HepG2 (cell line): ENCODE measurements around the gene MTCL1. TPM values are rescaled to one million over a fixed set of nuclear protein-coding genes. Genes with fewer than 3 reads are reported as not detected.
A peak's percentile ranks its signal among the peaks of the same experiment; 100 is the strongest.

Experiments used
- ATAC-seq: fragments of 200-7000 bp; cut with Tn5 transposase; 3 replicates; pipeline ENCODE4 v1.9.1; 2020; ENCODE audit warnings: mild to moderate bottlenecking, moderate library complexity
- BruUV-seq: library from RNA; stranded (reverse); fragments of 400-500 nt; replicated peaks from 2 replicates; lab custom pipeline; 2021; lab: Mats Ljungman, UMichigan
- CTCF ChIA-PET: fragments of 300-600 bp; formaldehyde crosslinking; extraction: SDS; loops from one replicate; lab custom pipeline; 2021; ENCODE audit warnings: low total read pairs, inconsistent platforms, low intra/inter-chr PET ratio; lab: Yijun Ruan, JAX
- POLR2A ChIA-PET: fragments of 350-600 bp; sonication (Branson Sonifier 250); formaldehyde crosslinking; loops from one replicate; lab custom pipeline; 2020; ENCODE audit warnings: antibody characterized with exemption, inconsistent platforms; lab: Yijun Ruan, JAX
- DNase-seq: peaks from one replicate; pipeline ENCODE4 v3.0.0-alpha.2; 2015; ENCODE audit warnings: low spot score
- FAIRE-seq: peaks from 3 replicates; lab custom pipeline; 2011; peaks lifted over from hg19 to GRCh38; lab: Jason Lieb, UNC
- H2AFZ ChIP-seq: one replicate; pipeline ENCODE4 v1.6.1; 2011; ENCODE audit warnings: low read length, inconsistent platforms
- H3K27ac ChIP-seq: fragments of 300-600 bp; 3 replicates; pipeline ENCODE4 v1.8.0; 2011; ENCODE audit warnings: mixed run types, mild to moderate bottlenecking, mixed read lengths, low read length, inconsistent platforms; ENCODE audit not compliant: insufficient read depth; ENCODE audit errors: extremely low read length
- H3K27me3 ChIP-seq, 2 experiments: fragments of 200-600 bp in 1 of 2; 2 replicates in 1 of 2; 3 replicates in 1 of 2; pipeline versions ENCODE4 v1.6.0 to v1.8.0; 2011; ENCODE audit warnings: low read length in 2 of 2, mild to moderate bottlenecking in 2 of 2, moderate library complexity in 2 of 2, inconsistent platforms in 1 of 2; ENCODE audit not compliant: insufficient read depth in 2 of 2, control insufficient read depth in 1 of 2
- H3K36me3 ChIP-seq, 2 experiments: fragments of 200-600 bp in 1 of 2; replicated peaks in 1 of 2; 2 replicates in 1 of 2; 3 replicates in 1 of 2; pipeline versions ENCODE4 v1.5.1 to v1.8.0; 2011; ENCODE audit warnings: low read length in 2 of 2, inconsistent platforms in 1 of 2; ENCODE audit not compliant: insufficient read depth in 2 of 2, control insufficient read depth in 1 of 2
- H3K4me1 ChIP-seq: 2 replicates; pipeline ENCODE4 v1.5.1; 2012; ENCODE audit warnings: low read length, inconsistent platforms; ENCODE audit not compliant: insufficient read depth
- H3K4me2 ChIP-seq: 2 replicates; pipeline ENCODE4 v1.6.0; 2011; ENCODE audit warnings: low read depth, low read length, inconsistent platforms
- H3K4me3 ChIP-seq, 3 experiments: fragments of 200-600 bp in 1 of 3; sonication (generic), shearing (Covaris generic) in 1 of 3; replicated peaks in 1 of 3; 2 replicates each; pipeline ENCODE4 v1.5.1; 2011 to 2016; ENCODE audit warnings: low read length in 3 of 3, inconsistent platforms in 2 of 3, low read depth in 2 of 3, mild to moderate bottlenecking in 2 of 3, control low read depth in 1 of 3, mixed read lengths in 1 of 3; ENCODE audit not compliant: insufficient read depth in 1 of 3
- H3K79me2 ChIP-seq: one replicate; pipeline ENCODE4 v1.6.1; 2011; ENCODE audit warnings: low read length, inconsistent platforms; ENCODE audit not compliant: insufficient read depth
- H3K9ac ChIP-seq: 2 replicates; pipeline ENCODE4 v1.6.0; 2011; ENCODE audit warnings: mild to moderate bottlenecking, low read depth, low read length, inconsistent platforms; ENCODE audit not compliant: insufficient read depth
- H3K9me3 ChIP-seq: 2 replicates; pipeline ENCODE4 v1.5.1; 2012; ENCODE audit warnings: mild to moderate bottlenecking, low read length
- H4K20me1 ChIP-seq: 2 replicates; pipeline ENCODE4 v1.6.0; 2011; ENCODE audit warnings: inconsistent platforms, mild to moderate bottlenecking, low read length, moderate library complexity; ENCODE audit not compliant: insufficient read depth
- CEBPB ChIP-seq: IDR thresholded peaks from 2 replicates; pipeline ENCODE4 v1.6.1; 2011; ENCODE audit warnings: low read depth, low read length, improper control_type of control experiment, borderline replicate concordance
- DMAP1 ChIP-seq: IDR thresholded peaks from 2 replicates; pipeline ENCODE4 v1.6.1; 2016
- HINFP ChIP-seq: sonication (generic); formaldehyde crosslinking; IDR thresholded peaks from 2 replicates; pipeline ENCODE4 v1.4.0; 2020; ENCODE audit warnings: low read depth, mild to moderate bottlenecking, missing genetic modification reagents
- MYC ChIP-seq: sonication (generic); formaldehyde crosslinking; IDR thresholded peaks from 2 replicates; pipeline ENCODE4 v1.9.0; 2021; ENCODE audit warnings: missing genetic modification reagents, borderline replicate concordance
- NFRKB ChIP-seq: fragments of 450-650 bp; IDR thresholded peaks from 2 replicates; pipeline ENCODE4 v1.6.1; 2017
- NR2F2 ChIP-seq: IDR thresholded peaks from 2 replicates; pipeline ENCODE4 v1.6.1; 2012; ENCODE audit warnings: low read depth, inconsistent platforms, borderline replicate concordance
- SP2 ChIP-seq: sonication (generic); formaldehyde crosslinking; IDR thresholded peaks from 2 replicates; pipeline ENCODE4 v1.5.1; 2020; ENCODE audit warnings: mild to moderate bottlenecking, missing genetic modification reagents
- STAT6 ChIP-seq: sonication (generic); formaldehyde crosslinking; IDR thresholded peaks from 2 replicates; pipeline ENCODE4 v1.4.0; 2020; ENCODE audit warnings: missing genetic modification reagents, mild to moderate bottlenecking, borderline replicate concordance
- ZNF713 ChIP-seq: sonication (generic); formaldehyde crosslinking; IDR thresholded peaks from 2 replicates; pipeline ENCODE4 v1.4.0; 2020; ENCODE audit warnings: mild to moderate bottlenecking, missing genetic modification reagents
- WGBS: methylation state at CpG from one replicate; pipeline ENCODE4 v1.1.6; 2017; ENCODE audit warnings: low lambda C conversion rate; 5-methylcytosine and 5-hydroxymethylcytosine counted together
- in situ Hi-C: cut with HindIII; loops from 2 replicates; pipeline ENCODE4 v1.10.0; 2017; ENCODE audit warnings: low pct_unique_long_range_greater_than_20kb; ENCODE audit not compliant: extremely low pct_ligation_motif_present
- intact Hi-C: fragments of 100-400 bp; cut with micrococcal nuclease; formaldehyde crosslinking; loops from one replicate; pipeline ENCODE4 v1.10.0; 2022; ENCODE audit not compliant: unreplicated experiment
- polyA plus RNA-seq, 8 experiments: library from polyadenylated mRNA; depleted of rRNA in 3 of 8; stranded (reverse) in 7 of 8; unstranded in 1 of 8; fragments of >200 nt; fragmentation: Illumina TruSeq in 4 of 8; extraction: Trizol in 4 of 8; gene quantifications; 2 replicates each; pipeline versions ENCODE4 v1.2.1 to v1.2.3, GENCODE V29; 2011 to 2016; ENCODE audit warnings: low read depth in 4 of 8, missing spikeins in 1 of 8, mixed read lengths in 1 of 8; ENCODE audit not compliant: insufficient read depth in 1 of 8
- total RNA-seq, 5 experiments: library from RNA; depleted of rRNA; stranded (reverse); fragments of >200 nt; fragmentation: Illumina TruSeq; extraction: Trizol; gene quantifications; 2 replicates each; pipeline ENCODE4 v1.2.3, GENCODE V29; 2016; ENCODE audit warnings: low read depth in 1 of 5

Gene MTCL1
- total and polyA plus RNA-seq, 2 of the 13 experiments (the other 11 are each of a cell fraction or from before 2014, with no cell fraction given): 3.1 to 3.2 TPM

GRCh38 chr18:8686611-8687010 lies 18.7 kb upstream of the MTCL1 start (continued):
- TF ChIP-seq HINFP (no peak), NFRKB (no peak), STAT6 (CRISPR knock-in tag) (no peak)

GRCh38 chr18:8688216-8688800 lies 17.0 kb upstream of the MTCL1 start:
- 44% methylated on average over 8 of the region's 8 CpGs for WGBS
- ChIA-PET POLR2A (no interaction called here), CTCF (no interaction called here)
- intact Hi-C loops (no loop called here), in situ Hi-C loops (no loop called here)
- Histone ChIP-seq H3K27me3 (peaks cover 0 to 22% of the 10 kb centered on the region in 2 experiments; a peak in 4 of 5 replicates), H3K4me3 (no peak overlapping the region), H3K79me2 (no peaks in the 10 kb centered on the region), H4K20me1 (no peaks in the 10 kb centered on the region), H3K27ac (no peak overlapping the region), H3K9ac (no peak overlapping the region), H3K4me2 (no peak overlapping the region), H3K4me1 (no peaks in the 10 kb centered on the region), H3K9me3 (no peaks in the 10 kb centered on the region), H3K36me3 (no peaks in the 10 kb centered on the region), H2AFZ (no peak overlapping the region)
- ATAC-seq: no peak
- FAIRE-seq: no peak
- no peak for DNase-seq
- TF ChIP-seq ZNF713 (CRISPR knock-in tag) (no peak), NR2F2 (no peak), SP2 (CRISPR knock-in tag) (no peak), MYC (no peak), CEBPB (0 out of 2 replicates have a peak, but pooled peaks have one; percentile 7), DMAP1 (CRISPR knock-in tag) (no peak)
- BruUV-seq: no TSS peak
